K562 (cell line): Measurements from ENCODE around the gene CRKL. TPM values are rescaled to one million over a fixed set of nuclear protein-coding genes. Genes with fewer than 3 reads are reported as not detected.
A peak's percentile ranks its signal among the peaks of the same experiment; 100 is the strongest.

ENCODE experiments used
- CREM ChIP-seq: IDR thresholded peaks from 2 replicates; pipeline ENCODE4 v1.6.1; 2014; ENCODE audit warnings: antibody characterized with exemption, low read depth
- EZH2 ChIP-seq: IDR thresholded peaks from 2 replicates; pipeline ENCODE4 v1.6.1; 2012; ENCODE audit warnings: low read depth, mild to moderate bottlenecking, inconsistent platforms, low read length, borderline replicate concordance
- FOXA3 ChIP-seq, 2 experiments: fragments of 450-650 bp in 1 of 2; sonication (generic) in 1 of 2; formaldehyde crosslinking; IDR thresholded peaks in 1 of 2; conservative IDR thresholded peaks in 1 of 2; 2 replicates each; pipeline versions ENCODE4 v1.4.0 to v1.8.0; 2020 to 2022; ENCODE audit warnings: mild to moderate bottlenecking in 2 of 2, missing genetic modification reagents in 1 of 2
- FOXK1 ChIP-seq: sonication (generic); formaldehyde crosslinking; IDR thresholded peaks from 2 replicates; pipeline ENCODE4 v1.8.0; 2022; ENCODE audit warnings: missing genetic modification reagents, mild to moderate bottlenecking, borderline replicate concordance
- HDAC6 ChIP-seq: IDR thresholded peaks from 2 replicates; pipeline ENCODE4 v1.6.1; 2012; ENCODE audit warnings: low read depth, mild to moderate bottlenecking, control low read depth, inconsistent platforms, low read length, moderate library complexity
- HNRNPUL1 ChIP-seq: fragments of 200-400 bp; formaldehyde crosslinking; IDR thresholded peaks from 2 replicates; pipeline ENCODE4 v1.6.1; 2017; ENCODE audit warnings: low read length
- IRF2 ChIP-seq: sonication (generic); formaldehyde crosslinking; IDR thresholded peaks from 2 replicates; pipeline ENCODE4 v1.8.1; 2022; ENCODE audit warnings: mild to moderate bottlenecking, missing genetic modification reagents
- JUN ChIP-seq, 2 experiments: sonication (generic) in 1 of 2; formaldehyde crosslinking in 1 of 2; IDR thresholded peaks; 2 replicates each; pipeline versions ENCODE4 v1.6.1 to v1.8.0; 2012 to 2022; ENCODE audit warnings: borderline replicate concordance in 2 of 2, mild to moderate bottlenecking in 2 of 2, improper control_type of control experiment in 1 of 2, low read depth in 1 of 2, low read length in 1 of 2, missing genetic modification reagents in 1 of 2
- OTX1 ChIP-seq: fragments of 450-650 bp; formaldehyde crosslinking; IDR thresholded peaks from 2 replicates; pipeline ENCODE4 v1.4.0; 2022; ENCODE audit warnings: mild to moderate bottlenecking
- SPI1 ChIP-seq: IDR thresholded peaks from 2 replicates; pipeline ENCODE4 v1.6.1; 2011; ENCODE audit warnings: low read depth, low read length, control low read depth, borderline replicate concordance
- ZNF197 ChIP-seq: fragments of 200-800 bp; sonication (Bioruptor generic); IDR thresholded peaks from 2 replicates; pipeline ENCODE4 v1.6.1; 2016; ENCODE audit warnings: low read depth, missing genetic modification characterization, missing compliant biosample characterization
- ZNF407 ChIP-seq: fragments of 450-650 bp; IDR thresholded peaks from 2 replicates; pipeline ENCODE4 v1.6.1; 2016; ENCODE audit warnings: low read depth
- ZNF436 ChIP-seq: fragments of 250-450, 450-650 bp; sonication (Bioruptor Pico); formaldehyde crosslinking; IDR thresholded peaks from 2 replicates; pipeline ENCODE4 v1.7.0; 2020; ENCODE audit warnings: mild to moderate bottlenecking
- polyA plus RNA-seq, 8 experiments: library from polyadenylated mRNA; depleted of rRNA in 4 of 8; stranded (reverse) in 5 of 8; unstranded in 3 of 8; fragments of >200 nt; fragmentation: Nextera tagmentation in 2 of 8; fragmentation: Illumina TruSeq in 1 of 8; extraction: Ambion mirVana in 2 of 8; extraction: Trizol in 1 of 8; gene quantifications; 2 replicates each; pipeline versions ENCODE4 v1.2.1 to v1.2.3, GENCODE V29; 2011 to 2014; ENCODE audit warnings: inconsistent platforms in 1 of 8, missing spikeins in 1 of 8
- total RNA-seq, 7 experiments: library from RNA; depleted of rRNA in 6 of 7; stranded (reverse); fragments of >200 nt in 6 of 7; fragmentation: Illumina TruSeq in 2 of 7; extraction: Trizol in 2 of 7; gene quantifications; 2 replicates each; pipeline versions ENCODE4 v1.2.1 to v1.2.3, GENCODE V29; 2011 to 2021; ENCODE audit warnings: low replicate concordance in 1 of 7

CRKL gene
- total and polyA plus RNA-seq, 9 of the 15 experiments (the other 6 are each of a cell fraction or from before 2014, with no cell fraction given): 100 to 263 (median 124) TPM

- TF ChIP-seq FOXA3 (CRISPR knock-in tag; conservative IDR thresholded peaks at IDR 0.05 in 1 of 2, IDR thresholded peaks at IDR 0.05 in 1 of 2) (0 out of 4 replicates have a peak, but pooled peaks of 1 of the 2 experiments have one; percentile 59), FOXK1 (no peak), ZNF197 (CRISPR knock-in tag) (no peak), ZNF407 (no peak), EZH2 (no peak), HNRNPUL1 (peak; percentile 79), ZNF436 (CRISPR knock-in tag) (peak; percentile 23; the same call in 1 of the 2 replicates), HDAC6 (0 out of 2 replicates have a peak, but pooled peaks have one; percentile 80), IRF2 (CRISPR knock-in tag) (no peak), CREM (no peak), OTX1 (peak; percentile 31; the same call in 1 of the 2 replicates), JUN (IDR thresholded peaks at IDR 0.05; ENCODE audit: borderline replicate concordance, low read depth, low read length) (no peak), JUN (CRISPR knock-in tag; IDR thresholded peaks at IDR 0.05; ENCODE audit: borderline replicate concordance) (0 out of 2 replicates have a peak, but pooled peaks have one; percentile 49), SPI1 (no peak)
Measured at GRCh38 chr22:20881869-20882815, 35.1 kb upstream of the CRKL start (continued).
